ENCODE measurements around the gene ITSN2.

The ITSN2 gene

GRCh38 chr2:24304631-24305030 lies 55.7 kb downstream of the ITSN2 start:
- TF ChIP-seq CTCF (IDR thresholded peaks at IDR 0.05; ENCODE audit: insufficient read depth, low read length, poor library complexity, severe bottlenecking), result no peak
- H3K4me3 ChIP-seq (replicated peaks; ENCODE audit: low read depth, low read length), result no peak overlapping the region
- H3K27me3 ChIP-seq (replicated peaks; ENCODE audit: control insufficient read depth, insufficient read depth, low read length), result no peaks in the 10 kb centered on the region
- peaks cover 10% of the 10 kb centered on the region for H3K36me3 ChIP-seq (ENCODE audit: control insufficient read depth, insufficient read depth, low read length)
- no peak for DNase-seq (ENCODE audit: extremely low read depth, insufficient read length)

- no peaks in the 10 kb centered on the region for H3K27me3 ChIP-seq (replicated peaks; ENCODE audit: control insufficient read depth, insufficient read depth, low read length)
- DNase-seq (ENCODE audit: extremely low read depth, insufficient read length), result no peak
- H3K4me3 ChIP-seq (replicated peaks; ENCODE audit: low read depth, low read length), result no peak overlapping the region
- no peak for TF ChIP-seq CTCF (IDR thresholded peaks at IDR 0.05; ENCODE audit: insufficient read depth, low read length, poor library complexity, severe bottlenecking)
- peaks cover 13% of the 10 kb centered on the region for H3K36me3 ChIP-seq (ENCODE audit: control insufficient read depth, insufficient read depth, low read length)
These were observed 56.2 kb downstream of the ITSN2 start for GRCh38 chr2:24304098-24304497.

- H3K4me3 ChIP-seq (replicated peaks; ENCODE audit: low read depth, low read length), result no peak overlapping the region
- no peak for DNase-seq (ENCODE audit: extremely low read depth, insufficient read length)
- H3K36me3 ChIP-seq (ENCODE audit: control insufficient read depth, insufficient read depth, low read length), result peaks cover 15% of the 10 kb centered on the region
- no peak for TF ChIP-seq CTCF (IDR thresholded peaks at IDR 0.05; ENCODE audit: insufficient read depth, low read length, poor library complexity, severe bottlenecking)
- H3K27me3 ChIP-seq (replicated peaks; ENCODE audit: control insufficient read depth, insufficient read depth, low read length), result no peaks in the 10 kb centered on the region
These were observed 58.7 kb downstream of the ITSN2 start for GRCh38 chr2:24301599-24301998.

GRCh38 chr2:24297663-24298062 lies 62.7 kb downstream of the ITSN2 start:
- peaks cover 14% of the 10 kb centered on the region for H3K36me3 ChIP-seq (ENCODE audit: control insufficient read depth, insufficient read depth, low read length)
- H3K4me3 ChIP-seq (replicated peaks; ENCODE audit: low read depth, low read length), result no peak overlapping the region
- no peaks in the 10 kb centered on the region for H3K27me3 ChIP-seq (replicated peaks; ENCODE audit: control insufficient read depth, insufficient read depth, low read length)
- DNase-seq (ENCODE audit: extremely low read depth, insufficient read length), result no peak
- TF ChIP-seq CTCF (IDR thresholded peaks at IDR 0.05; ENCODE audit: insufficient read depth, low read length, poor library complexity, severe bottlenecking), result no peak

- DNase-seq (ENCODE audit: extremely low read depth, insufficient read length), result no peak
- no peaks in the 10 kb centered on the region; the same call in 1 of the 2 replicates for H3K36me3 ChIP-seq (ENCODE audit: control insufficient read depth, insufficient read depth, low read length)
- no peak for TF ChIP-seq CTCF (IDR thresholded peaks at IDR 0.05; ENCODE audit: insufficient read depth, low read length, poor library complexity, severe bottlenecking)
These were observed 73.2 kb downstream of the ITSN2 start for GRCh38 chr2:24287171-24287570.

GRCh38 chr2:24285484-24286152 lies 74.7 kb downstream of the ITSN2 start:
- H3K36me3 ChIP-seq (ENCODE audit: control insufficient read depth, insufficient read depth, low read length), result peaks cover 2% of the 10 kb centered on the region; the same call in 1 of the 2 replicates
- no peak for DNase-seq (ENCODE audit: extremely low read depth, insufficient read length)
- no peaks in the 10 kb centered on the region for H3K27me3 ChIP-seq (replicated peaks; ENCODE audit: control insufficient read depth, insufficient read depth, low read length)
- no peak overlapping the region for H3K4me3 ChIP-seq (replicated peaks; ENCODE audit: low read depth, low read length)
- no peak for TF ChIP-seq CTCF (IDR thresholded peaks at IDR 0.05; ENCODE audit: insufficient read depth, low read length, poor library complexity, severe bottlenecking)

More at GRCh38 chr2:24287171-24287570, 73.2 kb downstream of the ITSN2 start:
- no peaks in the 10 kb centered on the region for H3K27me3 ChIP-seq (replicated peaks; ENCODE audit: control insufficient read depth, insufficient read depth, low read length)
- H3K4me3 ChIP-seq (replicated peaks; ENCODE audit: low read depth, low read length), result no peak overlapping the region

Measured in GM06990 (cell line).